ENCODE measurements around the gene VWA2. TPM values are rescaled to one million over a fixed set of nuclear protein-coding genes. Genes with fewer than 3 reads are reported as not detected.
A peak's percentile ranks its signal among the peaks of the same experiment; 100 is the strongest.

Gene VWA2
- total RNA-seq, 1 experiment from 2014 or later, result 1.6 TPM

DNA sequence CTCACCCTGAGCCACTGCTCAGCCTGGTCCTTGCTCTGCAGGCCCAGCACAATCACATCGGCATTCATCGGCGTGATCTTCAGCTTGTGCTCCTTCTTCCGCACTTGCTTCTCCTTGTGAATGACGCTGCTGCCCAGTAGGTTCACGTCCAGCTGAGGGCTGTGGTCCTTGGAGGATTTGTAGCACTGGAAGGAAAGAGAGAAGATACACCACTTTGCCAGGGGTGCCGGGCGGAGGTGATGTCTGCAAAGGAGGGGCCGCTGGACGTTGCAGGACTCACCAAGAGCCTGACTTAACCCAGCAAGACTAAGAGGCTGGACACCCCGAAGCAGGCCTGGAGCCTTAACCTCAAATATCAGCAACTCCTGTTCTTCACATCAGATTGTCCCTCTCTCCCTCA, 74.8 kb downstream of the VWA2 start:
- no CpG with 5 or more reads among the region's 11 CpGs for WGBS (ENCODE audit: extremely low coverage, insufficient read length, low lambda C conversion rate)
- no peak overlapping the region for H3K18ac ChIP-seq (ENCODE audit: insufficient read length, low read depth, low read length)
- no peak overlapping the region for H4K91ac ChIP-seq (ENCODE audit: insufficient read length, low read depth, low read length)
- no peaks in the 10 kb centered on the region for H3K4me1 ChIP-seq (ENCODE audit: insufficient read depth, low read length)
- peaks cover 2% of the 10 kb centered on the region; the same call in 1 of the 2 replicates for H3K27me3 Mint-ChIP-seq (ENCODE audit: low read depth)
- no peaks in the 10 kb centered on the region for H3K9me3 Mint-ChIP-seq
- H3K9ac ChIP-seq (ENCODE audit: extremely low read depth, insufficient read length, low read length), result no peak overlapping the region
- H2BK12ac ChIP-seq (ENCODE audit: insufficient read length, low read depth, low read length), result no peak overlapping the region
- no peaks in the 10 kb centered on the region for H3K23me2 ChIP-seq (ENCODE audit: insufficient read length, low read depth, low read length, poor library complexity, severe bottlenecking)
- no peaks in the 10 kb centered on the region for H3K9me3 ChIP-seq (ENCODE audit: control insufficient read depth, low read depth, low read length)
- H2AK5ac ChIP-seq (ENCODE audit: insufficient read length, low read length), result no peak overlapping the region
- no peak for DNase-seq
- no peak overlapping the region for H3K4me2 ChIP-seq (ENCODE audit: insufficient read depth, insufficient read length, low read length)
- no peak overlapping the region for H2AFZ ChIP-seq (ENCODE audit: low read length)
- no peaks in the 10 kb centered on the region for H3K36me3 Mint-ChIP-seq (ENCODE audit: insufficient read depth in 1 of 3, low read depth in 3 of 3)
- TF ChIP-seq CTCF (conservative IDR thresholded peaks at IDR 0.05), result no peak
- no peak overlapping the region for H2BK20ac ChIP-seq (ENCODE audit: low read depth, low read length, poor library complexity, severe bottlenecking)
- H3K4me1 Mint-ChIP-seq, result no peaks in the 10 kb centered on the region
- H3K56ac ChIP-seq (ENCODE audit: insufficient read length, low read depth, low read length), result no peak overlapping the region
- H3K14ac ChIP-seq (ENCODE audit: insufficient read depth, low read length), result no peak overlapping the region
- no peak overlapping the region for H2BK5ac ChIP-seq (ENCODE audit: insufficient read length, low read length)
- no peak overlapping the region for H2BK120ac ChIP-seq (ENCODE audit: low read depth, low read length, poor library complexity, severe bottlenecking)
- H3K79me1 ChIP-seq (ENCODE audit: insufficient read depth, low read depth, low read length, poor library complexity, severe bottlenecking), result no peaks in the 10 kb centered on the region
- no peak overlapping the region for H3K4ac ChIP-seq (ENCODE audit: low read depth, low read length)
- 0 out of 7 replicates have a peak overlapping the region, but pooled peaks of 1 of the 3 experiments have one; percentile 38 for H3K27ac Mint-ChIP-seq
- no peak overlapping the region for H3K27ac ChIP-seq (ENCODE audit: insufficient read length, low read depth, low read length)
- no peak overlapping the region for H3T11ph ChIP-seq (ENCODE audit: low read length)
- H4K5ac ChIP-seq (ENCODE audit: insufficient read length, low read depth, low read length), result no peak overlapping the region
- no peaks in the 10 kb centered on the region for H3K79me2 ChIP-seq (ENCODE audit: insufficient read depth, low read length)
- H2BK15ac ChIP-seq (ENCODE audit: low read depth, low read length), result no peak overlapping the region
- no peaks in the 10 kb centered on the region for H4K20me1 ChIP-seq (ENCODE audit: control insufficient read depth, insufficient read depth, insufficient read length)
- H3K4me3 Mint-ChIP-seq, result no peak overlapping the region
- no peak overlapping the region for H4K8ac ChIP-seq (replicated peaks; ENCODE audit: insufficient read length, low read depth, low read length)
- no peaks in the 10 kb centered on the region for H3K27me3 ChIP-seq (ENCODE audit: insufficient read depth, low read length)
- H3K23ac ChIP-seq (ENCODE audit: insufficient read length, low read depth, low read length), result no peak overlapping the region
